Measurements from ENCODE around the gene FMNL2. TPM values are rescaled to one million over a fixed set of nuclear protein-coding genes. Genes with fewer than 3 reads are reported as not detected.

The FMNL2 gene
- total RNA-seq, 1 donor from 2014 or later, result 108 TPM

- Mint-ChIP-seq H3K4me1 (ENCODE audit: low read depth) (no peaks in the 10 kb centered on the region), H3K9me3 (ENCODE audit: low read depth) (no peaks in the 10 kb centered on the region), H3K36me3 (ENCODE audit: insufficient read depth) (peaks cover 8% of the 10 kb centered on the region), H3K27me3 (no peaks in the 10 kb centered on the region), H3K27ac (no peak overlapping the region), H3K4me3 (ENCODE audit: low read depth) (no peak overlapping the region)
- TF ChIP-seq CTCF (IDR thresholded peaks at IDR 0.05; ENCODE audit: unreplicated experiment), result no peak
- no peak for DNase-seq (ENCODE audit: low spot score, unreplicated experiment)
These were observed 237.1 kb downstream of the FMNL2 start for GRCh38 chr2:152572031-152572430.

- Mint-ChIP-seq H3K36me3 (ENCODE audit: insufficient read depth) (peaks cover 5% of the 10 kb centered on the region), H3K4me1 (ENCODE audit: low read depth) (no peaks in the 10 kb centered on the region), H3K9me3 (ENCODE audit: low read depth) (no peaks in the 10 kb centered on the region), H3K4me3 (ENCODE audit: low read depth) (no peak overlapping the region), H3K27ac (no peak overlapping the region), H3K27me3 (no peaks in the 10 kb centered on the region)
- TF ChIP-seq CTCF (IDR thresholded peaks at IDR 0.05; ENCODE audit: unreplicated experiment), result no peak
- no peak for DNase-seq (ENCODE audit: low spot score, unreplicated experiment)
These were observed 238.2 kb downstream of the FMNL2 start for GRCh38 chr2:152573168-152573567.

GRCh38 chr2:152577579-152577978, 242.6 kb downstream of the FMNL2 start:
- H3K27me3 Mint-ChIP-seq, result no peaks in the 10 kb centered on the region
- no peak overlapping the region for H3K4me3 Mint-ChIP-seq (ENCODE audit: low read depth)
- no peak for TF ChIP-seq CTCF (IDR thresholded peaks at IDR 0.05; ENCODE audit: unreplicated experiment)
- H3K27ac Mint-ChIP-seq, result no peak overlapping the region
- H3K4me1 Mint-ChIP-seq (ENCODE audit: low read depth), result no peaks in the 10 kb centered on the region
- no peak for DNase-seq (ENCODE audit: low spot score, unreplicated experiment)
- no peaks in the 10 kb centered on the region for H3K9me3 Mint-ChIP-seq (ENCODE audit: low read depth)
- peaks cover 12% of the 10 kb centered on the region for H3K36me3 Mint-ChIP-seq (ENCODE audit: insufficient read depth)

GRCh38 chr2:152578573-152578972, 243.6 kb downstream of the FMNL2 start:
- no peaks in the 10 kb centered on the region for H3K27me3 Mint-ChIP-seq
- TF ChIP-seq CTCF (IDR thresholded peaks at IDR 0.05; ENCODE audit: unreplicated experiment), result no peak
- H3K9me3 Mint-ChIP-seq (ENCODE audit: low read depth), result no peaks in the 10 kb centered on the region
- no peak for DNase-seq (ENCODE audit: low spot score, unreplicated experiment)
- H3K27ac Mint-ChIP-seq, result no peak overlapping the region
- H3K4me3 Mint-ChIP-seq (ENCODE audit: low read depth), result no peak overlapping the region
- H3K4me1 Mint-ChIP-seq (ENCODE audit: low read depth), result no peaks in the 10 kb centered on the region
- peaks cover 10% of the 10 kb centered on the region for H3K36me3 Mint-ChIP-seq (ENCODE audit: insufficient read depth)

GRCh38 chr2:152580714-152581113, 245.7 kb downstream of the FMNL2 start:
- Mint-ChIP-seq H3K4me3 (ENCODE audit: low read depth) (no peak overlapping the region), H3K4me1 (ENCODE audit: low read depth) (no peaks in the 10 kb centered on the region), H3K9me3 (ENCODE audit: low read depth) (no peaks in the 10 kb centered on the region), H3K36me3 (ENCODE audit: insufficient read depth) (peaks cover 14% of the 10 kb centered on the region), H3K27ac (peak overlapping the region; percentile 57), H3K27me3 (no peaks in the 10 kb centered on the region)
- DNase-seq (ENCODE audit: low spot score, unreplicated experiment), result no peak
- no peak for TF ChIP-seq CTCF (IDR thresholded peaks at IDR 0.05; ENCODE audit: unreplicated experiment)
